PFSK-1 (cell line): ENCODE measurements around the gene SMIM5.

Experiments
- POLR2AphosphoS5 ChIP-seq: IDR thresholded peaks from 2 replicates; pipeline ENCODE4 v1.6.1; 2012; ENCODE audit warnings: low read depth, mild to moderate bottlenecking, control low read depth, low read length, moderate library complexity
- SIN3A ChIP-seq: IDR thresholded peaks from 2 replicates; pipeline ENCODE4 v1.6.1; 2012; ENCODE audit warnings: mild to moderate bottlenecking, low read length, moderate library complexity, borderline replicate concordance; ENCODE audit not compliant: insufficient read depth

DNA sequence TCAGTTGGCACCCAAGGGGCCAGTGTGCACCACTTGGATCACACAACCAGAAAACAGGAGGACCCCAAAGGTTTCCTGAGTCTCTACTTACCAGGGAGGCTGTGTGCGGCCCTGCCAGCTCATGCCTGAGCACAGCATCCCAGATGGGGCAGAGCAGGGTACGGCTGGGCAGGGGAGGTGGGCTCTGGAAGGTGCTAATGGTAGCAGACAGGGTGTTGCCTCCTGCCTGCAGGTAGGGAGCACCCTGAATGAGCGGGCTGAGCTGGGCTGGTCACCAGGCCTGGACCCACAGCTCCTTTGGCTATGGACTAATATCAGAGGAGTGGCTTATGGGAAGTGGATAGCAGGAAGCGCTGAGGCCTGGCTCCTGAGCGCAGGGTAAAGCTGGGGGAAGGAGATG is 19.1 kb downstream of the SMIM5 start:
- TF ChIP-seq POLR2AphosphoS5 (no peak), SIN3A (no peak)
